WERI-Rb-1 (cell line): Measurements from ENCODE around the gene IRAK2.

Experiments used
- DNase-seq: peaks from one replicate; pipeline ENCODE4 v3.0.0-alpha.2; 2020
- H3K27ac ChIP-seq: fragments of 250-450 bp; sonication (Bioruptor Pico); 2 replicates; pipeline ENCODE4 v1.5.1; 2020; ENCODE audit warnings: mild to moderate bottlenecking, moderate library complexity
- H3K27me3 ChIP-seq: fragments of 250-450 bp; sonication (Bioruptor Pico); 2 replicates; pipeline ENCODE4 v1.5.1; 2021; ENCODE audit warnings: mild to moderate bottlenecking, low read depth, moderate library complexity; ENCODE audit not compliant: insufficient read depth, severe bottlenecking
- H3K36me3 ChIP-seq: fragments of 250-450 bp; sonication (Bioruptor Pico); 2 replicates; pipeline ENCODE4 v1.5.1; 2020; ENCODE audit warnings: mild to moderate bottlenecking, moderate library complexity
- H3K4me3 ChIP-seq: 2 replicates; pipeline ENCODE4 v1.5.1; 2011; ENCODE audit warnings: low read depth, mild to moderate bottlenecking, control low read depth, low read length
- H3K9me3 ChIP-seq: fragments of 250-450 bp; sonication (Bioruptor Pico); 2 replicates; pipeline ENCODE4 v1.5.1; 2021; ENCODE audit warnings: mild to moderate bottlenecking, moderate library complexity; ENCODE audit not compliant: severe bottlenecking
- CTCF ChIP-seq: IDR thresholded peaks from 2 replicates; pipeline ENCODE4 v1.5.1; 2011; ENCODE audit warnings: low read depth, mild to moderate bottlenecking, control low read depth, inconsistent platforms, low read length

Gene IRAK2

GRCh38 chr3:10205451-10206165, 40.9 kb downstream of the IRAK2 start:
- H3K4me3 ChIP-seq, result no peak overlapping the region
- H3K27me3 ChIP-seq, result no peaks in the 10 kb centered on the region
- no peaks in the 10 kb centered on the region for H3K9me3 ChIP-seq
- H3K36me3 ChIP-seq, result no peaks in the 10 kb centered on the region
- H3K27ac ChIP-seq, result no peak overlapping the region
- no peak for TF ChIP-seq CTCF
- DNase-seq, result no peak

- H3K9me3 ChIP-seq, result no peaks in the 10 kb centered on the region
- TF ChIP-seq CTCF, result no peak
- no peak overlapping the region for H3K4me3 ChIP-seq
- no peaks in the 10 kb centered on the region for H3K27me3 ChIP-seq
- DNase-seq, result no peak
- H3K36me3 ChIP-seq, result no peaks in the 10 kb centered on the region
- H3K27ac ChIP-seq, result no peak overlapping the region
Measured at GRCh38 chr3:10206166-10206511, 41.4 kb downstream of the IRAK2 start.

- no peak overlapping the region for H3K4me3 ChIP-seq
- DNase-seq, result no peak
- H3K36me3 ChIP-seq, result no peaks in the 10 kb centered on the region; the same call in 1 of the 2 replicates
- no peaks in the 10 kb centered on the region for H3K27me3 ChIP-seq
- H3K9me3 ChIP-seq, result no peaks in the 10 kb centered on the region
- no peak for TF ChIP-seq CTCF
- H3K27ac ChIP-seq, result no peak overlapping the region
Measured at GRCh38 chr3:10213156-10213792, 48.6 kb downstream of the IRAK2 start.

GRCh38 chr3:10215578-10216368, 51.1 kb downstream of the IRAK2 start:
- DNase-seq, result no peak
- H3K27me3 ChIP-seq, result no peaks in the 10 kb centered on the region
- H3K9me3 ChIP-seq, result no peaks in the 10 kb centered on the region
- H3K27ac ChIP-seq, result no peak overlapping the region
- TF ChIP-seq CTCF, result no peak
- H3K4me3 ChIP-seq, result no peak overlapping the region
- H3K36me3 ChIP-seq, result no peaks in the 10 kb centered on the region; the same call in 1 of the 2 replicates

- Histone ChIP-seq H3K27me3 (no peaks in the 10 kb centered on the region), H3K4me3 (no peak overlapping the region), H3K27ac (no peak overlapping the region), H3K36me3 (no peaks in the 10 kb centered on the region; the same call in 1 of the 2 replicates), H3K9me3 (no peaks in the 10 kb centered on the region)
- TF ChIP-seq CTCF, result no peak
- DNase-seq, result no peak
Measured at GRCh38 chr3:10217359-10217758, 52.6 kb downstream of the IRAK2 start.
